Measurements from ENCODE around the gene AGAP1. TPM values are rescaled to one million over a fixed set of nuclear protein-coding genes. Genes with fewer than 3 reads are reported as not detected.

Gene AGAP1
- total RNA-seq, 2 donors from 2014 or later = 32.8 to 34.7 TPM

DNA sequence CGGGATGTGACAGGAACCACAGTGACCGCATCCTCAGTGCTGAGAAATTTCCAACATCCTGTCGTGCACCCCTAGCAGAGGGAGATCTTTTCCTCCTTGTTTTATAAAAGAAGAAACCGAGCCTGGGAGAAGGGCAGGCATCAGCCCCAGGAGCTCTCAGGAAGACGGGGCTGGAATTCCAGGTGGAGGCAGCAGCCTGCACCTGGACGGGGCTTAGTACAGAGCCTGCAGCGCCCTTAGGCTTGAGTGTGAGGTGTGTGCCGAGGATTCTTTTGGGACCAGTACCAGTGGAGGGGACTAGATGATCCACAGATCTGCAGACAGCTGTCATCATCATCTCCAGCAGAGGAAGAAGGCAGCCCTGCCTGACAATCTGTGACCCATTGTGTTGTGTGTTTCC, 525.6 kb downstream of the AGAP1 start:
- no peaks in the 10 kb centered on the region for H3K36me3 Mint-ChIP-seq (ENCODE audit: low read depth)
- H3K27ac Mint-ChIP-seq = no peak overlapping the region
- TF ChIP-seq CTCF (conservative IDR thresholded peaks at IDR 0.05) = no peak
- no peaks in the 10 kb centered on the region for H3K27me3 ChIP-seq (ENCODE audit: control insufficient read depth, insufficient read depth, low read length, poor library complexity, severe bottlenecking)
- 95 to 98% methylated on average over 5 to 8 of the region's 8 CpGs for whole genome bisulfite sequencing, 2 experiments (ENCODE audit: insufficient coverage in 1 of 2, insufficient read length in 1 of 2)
- H3K9me3 Mint-ChIP-seq = no peaks in the 10 kb centered on the region
- no peak overlapping the region for H3K9ac ChIP-seq (ENCODE audit: extremely low read depth, low read length, poor library complexity, severe bottlenecking)
- H3K36me3 ChIP-seq (ENCODE audit: control insufficient read depth, insufficient read depth, low read length) = no peaks in the 10 kb centered on the region
- no peaks in the 10 kb centered on the region for H3K9me3 ChIP-seq (ENCODE audit: control insufficient read depth, low read length)
- H3K4me3 ChIP-seq (ENCODE audit: low read length) = no peak overlapping the region
- H3K27me3 Mint-ChIP-seq (ENCODE audit: insufficient read depth) = peaks cover 7% of the 10 kb centered on the region
- no peak overlapping the region for H3K27ac ChIP-seq (ENCODE audit: low read depth, low read length)
- DNase-seq = no peak
- H3K4me3 Mint-ChIP-seq = no peak overlapping the region
- H3K4me1 ChIP-seq (ENCODE audit: control insufficient read depth, insufficient read depth, low read length) = peaks cover 4% of the 10 kb centered on the region
- H3K4me1 Mint-ChIP-seq = peaks cover 14% of the 10 kb centered on the region

GRCh38 chr2:236021499-236022057, 527.7 kb downstream of the AGAP1 start:
- Mint-ChIP-seq H3K36me3 (ENCODE audit: low read depth) (no peaks in the 10 kb centered on the region), H3K4me1 (peaks cover 2% of the 10 kb centered on the region), H3K27me3 (ENCODE audit: insufficient read depth) (no peaks in the 10 kb centered on the region), H3K4me3 (no peak overlapping the region), H3K9me3 (no peaks in the 10 kb centered on the region), H3K27ac (no peak overlapping the region)
- peaks cover under 1% of the 10 kb centered on the region for H3K4me1 ChIP-seq (ENCODE audit: control insufficient read depth, insufficient read depth, low read length)
- 95 to 97% methylated on average over 8 to 14 of the region's 14 CpGs for WGBS, 2 experiments (ENCODE audit: insufficient coverage in 1 of 2, insufficient read length in 1 of 2)
- TF ChIP-seq CTCF (conservative IDR thresholded peaks at IDR 0.05) = no peak
- H3K36me3 ChIP-seq (ENCODE audit: control insufficient read depth, insufficient read depth, low read length) = no peaks in the 10 kb centered on the region
- no peak overlapping the region for H3K9ac ChIP-seq (ENCODE audit: extremely low read depth, low read length, poor library complexity, severe bottlenecking)
- H3K9me3 ChIP-seq (ENCODE audit: control insufficient read depth, low read length) = no peaks in the 10 kb centered on the region
- H3K4me3 ChIP-seq (ENCODE audit: low read length) = no peak overlapping the region
- DNase-seq = no peak
- H3K27me3 ChIP-seq (ENCODE audit: control insufficient read depth, insufficient read depth, low read length, poor library complexity, severe bottlenecking) = no peaks in the 10 kb centered on the region
- H3K27ac ChIP-seq (ENCODE audit: low read depth, low read length) = no peak overlapping the region

GRCh38 chr2:236022128-236022527, 528.3 kb downstream of the AGAP1 start:
- Histone ChIP-seq H3K36me3 (ENCODE audit: control insufficient read depth, insufficient read depth, low read length) (no peaks in the 10 kb centered on the region), H3K4me3 (ENCODE audit: low read length) (no peak overlapping the region), H3K27ac (ENCODE audit: low read depth, low read length) (no peak overlapping the region), H3K9ac (ENCODE audit: extremely low read depth, low read length, poor library complexity, severe bottlenecking) (no peak overlapping the region), H3K27me3 (ENCODE audit: control insufficient read depth, insufficient read depth, low read length, poor library complexity, severe bottlenecking) (no peaks in the 10 kb centered on the region), H3K9me3 (ENCODE audit: control insufficient read depth, low read length) (no peaks in the 10 kb centered on the region), H3K4me1 (ENCODE audit: control insufficient read depth, insufficient read depth, low read length) (no peaks in the 10 kb centered on the region)
- no peak for DNase-seq
- H3K27ac Mint-ChIP-seq = no peak overlapping the region
- H3K9me3 Mint-ChIP-seq = no peaks in the 10 kb centered on the region
- no peaks in the 10 kb centered on the region for H3K27me3 Mint-ChIP-seq (ENCODE audit: insufficient read depth)
- H3K36me3 Mint-ChIP-seq (ENCODE audit: low read depth) = no peaks in the 10 kb centered on the region
- 97 to 100% methylated on average over 2 to 4 of the region's 5 CpGs for WGBS, 2 experiments (ENCODE audit: insufficient coverage in 1 of 2, insufficient read length in 1 of 2)
- TF ChIP-seq CTCF (conservative IDR thresholded peaks at IDR 0.05) = no peak
- no peak overlapping the region for H3K4me3 Mint-ChIP-seq
- H3K4me1 Mint-ChIP-seq = no peaks in the 10 kb centered on the region

All from endodermal cell (in vitro differentiated cells).